Fibroblast of lung (primary cell): ENCODE results near the gene UPK3A. TPM values are rescaled to one million over a fixed set of nuclear protein-coding genes. Genes with fewer than 3 reads are reported as not detected.

ENCODE experiments used
- DNase-seq, 2 donors: peaks; one replicate each; pipeline versions ENCODE4 v3.0.0 to v3.0.0-alpha.2; 2010; ENCODE audit warnings: low read depth in 2 of 2
- H2AFZ ChIP-seq: 2 replicates; pipeline ENCODE4 v1.5.1; 2012; ENCODE audit warnings: low read length, control low read depth, inconsistent platforms
- H3K27ac ChIP-seq: 2 replicates; pipeline ENCODE4 v1.5.1; 2011; ENCODE audit warnings: low read length, control low read depth; ENCODE audit not compliant: insufficient read depth
- H3K27me3 ChIP-seq: 2 replicates; pipeline ENCODE4 v1.5.1; 2011; ENCODE audit warnings: mild to moderate bottlenecking, low read length; ENCODE audit not compliant: control insufficient read depth, insufficient read depth
- H3K36me3 ChIP-seq: 2 replicates; pipeline ENCODE4 v1.5.1; 2011; ENCODE audit warnings: low read length; ENCODE audit not compliant: control insufficient read depth, insufficient read depth
- H3K4me1 ChIP-seq: 2 replicates; pipeline ENCODE4 v1.5.1; 2011; ENCODE audit warnings: low read length; ENCODE audit not compliant: control insufficient read depth, insufficient read depth; ENCODE audit errors: extremely low read depth
- H3K4me2 ChIP-seq: 2 replicates; pipeline ENCODE4 v1.5.1; 2011; ENCODE audit warnings: low read length, control low read depth; ENCODE audit not compliant: insufficient read depth; ENCODE audit errors: extremely low read depth
- H3K4me3 ChIP-seq, 4 experiments: fragments of 200-600 bp in 1 of 4; sonication (generic) in 1 of 4; replicated peaks in 1 of 4; 2 replicates each; pipeline ENCODE4 v1.5.1; 2011 to 2016; ENCODE audit warnings: low read length in 4 of 4, low read depth in 3 of 4, mild to moderate bottlenecking in 3 of 4, control low read depth in 2 of 4, inconsistent platforms in 1 of 4, mixed read lengths in 1 of 4; ENCODE audit not compliant: insufficient read depth in 1 of 4; ENCODE audit errors: control extremely low read depth in 1 of 4
- H3K79me2 ChIP-seq: 2 replicates; pipeline ENCODE4 v1.5.1; 2012; ENCODE audit warnings: mild to moderate bottlenecking, low read length, inconsistent platforms; ENCODE audit not compliant: control insufficient read depth, insufficient read depth
- H3K9ac ChIP-seq: 2 replicates; pipeline ENCODE4 v1.5.1; 2011; ENCODE audit warnings: mild to moderate bottlenecking, low read length, control low read depth; ENCODE audit not compliant: insufficient read depth
- H3K9me3 ChIP-seq: 2 replicates; pipeline ENCODE4 v1.5.1; 2012; ENCODE audit warnings: low read depth, low read length; ENCODE audit not compliant: control insufficient read depth, insufficient read depth
- H4K20me1 ChIP-seq: 2 replicates; pipeline ENCODE4 v1.5.1; 2011; ENCODE audit warnings: low read length; ENCODE audit not compliant: control insufficient read depth, insufficient read depth; ENCODE audit errors: extremely low read depth
- CTCF ChIP-seq, 2 donors: IDR thresholded peaks in 1 of 2; conservative IDR thresholded peaks in 1 of 2; 1 replicate in 1 of 2; 2 replicates in 1 of 2; pipeline ENCODE4 v1.5.1; 2011 to 2012; ENCODE audit warnings: low read length in 2 of 2, control low read depth in 1 of 2, inconsistent platforms in 1 of 2, low read depth in 1 of 2, mild to moderate bottlenecking in 1 of 2
- EZH2 ChIP-seq: IDR thresholded peaks from 2 replicates; pipeline ENCODE4 v1.5.1; 2012; ENCODE audit warnings: low read length, control low read depth, mild to moderate bottlenecking; ENCODE audit errors: missing control alignments
- polyA plus RNA-seq, 2 donors: library from polyadenylated mRNA; depleted of rRNA in 1 of 2; stranded (reverse) in 1 of 2; unstranded in 1 of 2; fragments of >200 nt; gene quantifications; 2 replicates each; pipeline ENCODE4 v1.2.1, GENCODE V29; 2011 to 2012; ENCODE audit warnings: missing spikeins in 1 of 2
- total RNA-seq: library from RNA; depleted of rRNA; stranded (reverse); fragments of >200 nt; gene quantifications from 2 replicates; pipeline ENCODE4 v1.2.1, GENCODE V29; 2014

Gene UPK3A
- total and polyA plus RNA-seq, 2 donors (not counting 1 experiment from before 2014, with no cell fraction given): not detected

GRCh38 chr22:45336971-45337431 lies 52.3 kb downstream of the UPK3A start:
- no peaks in the 10 kb centered on the region for H3K9me3 ChIP-seq
- H3K79me2 ChIP-seq: no peaks in the 10 kb centered on the region
- no peak overlapping the region for H3K4me3 ChIP-seq
- peak in 1 of 2 donors; percentile 63 for DNase-seq
- H3K27me3 ChIP-seq: no peaks in the 10 kb centered on the region
- H3K9ac ChIP-seq: no peak overlapping the region
- H3K4me2 ChIP-seq: peak overlapping the region; percentile 25
- H4K20me1 ChIP-seq: no peaks in the 10 kb centered on the region
- no peaks in the 10 kb centered on the region for H3K4me1 ChIP-seq
- H3K27ac ChIP-seq: peak overlapping the region; percentile 32
- TF ChIP-seq EZH2 (no peak), CTCF (conservative IDR thresholded peaks at IDR 0.05 in 1 of 2, IDR thresholded peaks at IDR 0.05 in 1 of 2; ENCODE audit: low read depth in 1 of 2, low read length in 2 of 2) (no peak)
- no peak overlapping the region for H2AFZ ChIP-seq
- peaks cover 10% of the 10 kb centered on the region for H3K36me3 ChIP-seq

- no peak for DNase-seq
- no peaks in the 10 kb centered on the region for H3K4me1 ChIP-seq
- H4K20me1 ChIP-seq: no peaks in the 10 kb centered on the region
- no peak overlapping the region for H3K27ac ChIP-seq
- H3K36me3 ChIP-seq: peaks cover 10% of the 10 kb centered on the region
- H3K27me3 ChIP-seq: no peaks in the 10 kb centered on the region
- no peaks in the 10 kb centered on the region for H3K9me3 ChIP-seq
- H3K9ac ChIP-seq: no peak overlapping the region
- H3K4me3 ChIP-seq: no peak overlapping the region
- TF ChIP-seq EZH2: no peak
- TF ChIP-seq CTCF (conservative IDR thresholded peaks at IDR 0.05 in 1 of 2, IDR thresholded peaks at IDR 0.05 in 1 of 2; ENCODE audit: low read depth in 1 of 2, low read length in 2 of 2): no peak
- H3K4me2 ChIP-seq: no peak overlapping the region
- H2AFZ ChIP-seq: no peak overlapping the region
- no peaks in the 10 kb centered on the region for H3K79me2 ChIP-seq
These were observed 52.8 kb downstream of the UPK3A start for GRCh38 chr22:45337536-45337935.

- H3K9ac ChIP-seq: no peak overlapping the region
- H2AFZ ChIP-seq: no peak overlapping the region
- no peak for DNase-seq
- H3K79me2 ChIP-seq: no peaks in the 10 kb centered on the region
- no peak overlapping the region for H3K4me2 ChIP-seq
- no peaks in the 10 kb centered on the region for H3K4me1 ChIP-seq
- peaks cover 10% of the 10 kb centered on the region for H3K36me3 ChIP-seq
- no peak overlapping the region for H3K4me3 ChIP-seq
- H3K27ac ChIP-seq: no peak overlapping the region
- H4K20me1 ChIP-seq: no peaks in the 10 kb centered on the region
- no peaks in the 10 kb centered on the region for H3K27me3 ChIP-seq
- H3K9me3 ChIP-seq: no peaks in the 10 kb centered on the region
- TF ChIP-seq CTCF (conservative IDR thresholded peaks at IDR 0.05 in 1 of 2, IDR thresholded peaks at IDR 0.05 in 1 of 2; ENCODE audit: low read depth in 1 of 2, low read length in 2 of 2) (no peak), EZH2 (no peak)
These were observed 54.0 kb downstream of the UPK3A start for GRCh38 chr22:45338795-45339194.
